Adrenal gland (tissue), 12 donors: ENCODE measurements around the gene SLC41A1. TPM values are rescaled to one million over a fixed set of nuclear protein-coding genes. Genes with fewer than 3 reads are reported as not detected.
A peak's percentile ranks its signal among the peaks of the same experiment; 100 is the strongest.

ENCODE experiments used
- DNase-seq, 7 donors: peaks; one replicate each; pipeline ENCODE4 v3.0.0-alpha.2; 2019 to 2020
- H3K27ac ChIP-seq, 5 donors: fragments of 200-600 bp; sonication (generic) in 4 of 5; 1 replicate in 3 of 5; 2 replicates in 2 of 5; pipeline versions ENCODE4 v1.5.1 to v1.8.0; 2016 to 2020; ENCODE audit warnings: mild to moderate bottlenecking in 1 of 5
- H3K27me3 ChIP-seq: fragments of 200-600 bp; 2 replicates; pipeline ENCODE4 v1.8.0; 2021
- H3K36me3 ChIP-seq, 2 donors: fragments of 200-600 bp; replicated peaks in 1 of 2; 1 replicate in 1 of 2; 2 replicates in 1 of 2; pipeline versions ENCODE4 v1.5.1 to v1.8.0; 2018 to 2022
- H3K4me1 ChIP-seq, 2 donors: fragments of 200-600 bp; replicated peaks in 1 of 2; 1 replicate in 1 of 2; 2 replicates in 1 of 2; pipeline versions ENCODE4 v1.5.1 to v1.8.0; 2018 to 2021
- H3K4me3 ChIP-seq, 4 donors: fragments of 200-600 bp; sonication (generic) in 3 of 4; one replicate each; pipeline ENCODE4 v1.5.1; 2016 to 2018
- H3K9me3 ChIP-seq, 3 donors: fragments of 200-600 bp; sonication (generic) in 1 of 3; replicated peaks in 1 of 3; 1 replicate in 2 of 3; 2 replicates in 1 of 3; pipeline versions ENCODE4 v1.5.1 to v1.8.0; 2016 to 2021
- POLR2A ChIP-seq, 2 donors: fragments of 450-650 bp; IDR thresholded peaks; one replicate each; pipeline ENCODE4 v1.6.1; 2017; ENCODE audit warnings: antibody characterized with exemption in 2 of 2, mild to moderate bottlenecking in 2 of 2, moderate library complexity in 1 of 2
- WGBS, 4 donors: extraction: QIAGEN DNeasy Blood & Tissue Kit in 2 of 4; methylation state at CpG; one replicate each; pipeline versions ENCODE4 v1.1.5 to v1.1.7; 2013 to 2017; 5-methylcytosine and 5-hydroxymethylcytosine counted together
- intact Hi-C, 2 donors: fragments of 100-400 bp; cut with DNase I; formaldehyde crosslinking; loops; one replicate each; pipeline versions ENCODE4 v1.14.1 to v1.15.0; 2022 to 2023
- polyA plus RNA-seq, 3 donors: library from polyadenylated mRNA; stranded (reverse); fragments of 200-250 nt in 2 of 3; fragments of 350-450 nt in 1 of 3; fragmentation: Illumina TruSeq in 1 of 3; extraction: RNeasy Lipid Tissue Mini Kit (QIAGEN cat#74804) in 1 of 3; gene quantifications; one replicate each; pipeline ENCODE4 v1.2.3, GENCODE V29; 2013 to 2014
- total RNA-seq, 9 donors: library from RNA; depleted of rRNA in 4 of 9; stranded (reverse); fragments of >200 nt in 4 of 9; fragments of 120-200 nt in 1 of 9; fragmentation: NEBNext Ultra II Directional in 1 of 9; extraction: Animal tissue kit (Norgen Biotek cat#: 25700) in 1 of 9; gene quantifications; one replicate each; pipeline versions ENCODE4 v1.1.0 to v1.2.4, GENCODE V29; 2013 to 2023
- TF ChIP-seq, protein P1 (sequence below), 6 experiments: fragments of 450-650 bp in 4 of 6; fragments of 200-600 bp in 2 of 6; sonication (generic) in 1 of 6; IDR thresholded peaks; 1 replicate in 5 of 6; 2 replicates in 1 of 6; pipeline versions ENCODE4 v1.5.1 to v1.8.0; 2016 to 2021; ENCODE audit warnings: antibody characterized with exemption in 6 of 6, mild to moderate bottlenecking in 2 of 6, moderate library complexity in 1 of 6
- donor health status: healthy with polysubstance abuse.
- donor health status: Bipolar disorder and iron deficiency.
- donor health status: DM: yes; HTN: yes; CAD: no.
- donor health status: DM: no; HTN: no; CAD: no.
- donor health status: DM: no; HTN: no; CAD: no.
- donor health status: DM: yes; HTN: yes; CAD: no.

Gene SLC41A1
- total and polyA plus RNA-seq, 12 donors = 8.9 to 143 (median 34.0) TPM

- WGBS, 4 donors = 92 to 100% (median 100%) methylated on average over 2 of the region's 2 CpGs
- peaks cover 0 to 13% of the 10 kb centered on the region in 2 donors for H3K36me3 ChIP-seq
- no peaks in the 10 kb centered on the region for H3K27me3 ChIP-seq
- H3K9me3 ChIP-seq = no peaks in the 10 kb centered on the region
- H3K4me1 ChIP-seq = peaks cover 5 to 27% of the 10 kb centered on the region in 2 donors
- no peak overlapping the region for H3K27ac ChIP-seq
- TF ChIP-seq POLR2A (IDR thresholded peaks at IDR 0.05) = no peak
- TF ChIP-seq, protein P1, sequence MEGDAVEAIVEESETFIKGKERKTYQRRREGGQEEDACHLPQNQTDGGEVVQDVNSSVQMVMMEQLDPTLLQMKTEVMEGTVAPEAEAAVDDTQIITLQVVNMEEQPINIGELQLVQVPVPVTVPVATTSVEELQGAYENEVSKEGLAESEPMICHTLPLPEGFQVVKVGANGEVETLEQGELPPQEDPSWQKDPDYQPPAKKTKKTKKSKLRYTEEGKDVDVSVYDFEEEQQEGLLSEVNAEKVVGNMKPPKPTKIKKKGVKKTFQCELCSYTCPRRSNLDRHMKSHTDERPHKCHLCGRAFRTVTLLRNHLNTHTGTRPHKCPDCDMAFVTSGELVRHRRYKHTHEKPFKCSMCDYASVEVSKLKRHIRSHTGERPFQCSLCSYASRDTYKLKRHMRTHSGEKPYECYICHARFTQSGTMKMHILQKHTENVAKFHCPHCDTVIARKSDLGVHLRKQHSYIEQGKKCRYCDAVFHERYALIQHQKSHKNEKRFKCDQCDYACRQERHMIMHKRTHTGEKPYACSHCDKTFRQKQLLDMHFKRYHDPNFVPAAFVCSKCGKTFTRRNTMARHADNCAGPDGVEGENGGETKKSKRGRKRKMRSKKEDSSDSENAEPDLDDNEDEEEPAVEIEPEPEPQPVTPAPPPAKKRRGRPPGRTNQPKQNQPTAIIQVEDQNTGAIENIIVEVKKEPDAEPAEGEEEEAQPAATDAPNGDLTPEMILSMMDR (IDR thresholded peaks at IDR 0.05) = no peak
- DNase-seq = no peak
- intact Hi-C loops = no loop called here
- no peak overlapping the region for H3K4me3 ChIP-seq
Measured at GRCh38 chr1:205804605-205805004, 8.4 kb downstream of the SLC41A1 start.

DNA sequence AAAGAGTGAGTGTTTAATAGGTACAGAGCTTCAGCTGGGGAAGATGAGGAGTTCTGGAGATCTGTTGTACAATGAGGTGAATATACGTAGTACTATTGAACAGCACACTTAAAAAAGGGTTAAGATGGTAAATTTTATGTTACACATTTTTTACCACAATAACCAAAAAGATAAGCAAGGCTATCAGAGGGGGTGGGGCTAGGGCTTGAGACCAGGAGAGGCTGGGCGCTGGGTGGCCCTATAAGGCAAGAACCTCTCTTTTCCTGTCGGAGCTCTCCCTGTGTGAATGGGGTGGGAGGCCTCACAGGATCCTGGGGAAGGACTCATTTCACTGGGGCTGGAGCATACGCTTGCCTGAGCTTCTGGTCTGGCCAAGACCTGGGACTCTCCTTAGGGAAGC is 9.0 kb downstream of the SLC41A1 start:
- 72 to 78% (median 75%) methylated on average over 4 of the region's 4 CpGs for WGBS, 4 donors
- no peaks in the 10 kb centered on the region for H3K9me3 ChIP-seq
- peaks cover 0 to 21% of the 10 kb centered on the region in 2 donors for H3K4me1 ChIP-seq
- no peak overlapping the region for H3K27ac ChIP-seq
- no peak overlapping the region for H3K4me3 ChIP-seq
- intact Hi-C loops = no loop called here
- TF ChIP-seq POLR2A (IDR thresholded peaks at IDR 0.05) = no peak
- TF ChIP-seq, protein P1 (IDR thresholded peaks at IDR 0.05) = no peak
- H3K27me3 ChIP-seq = no peaks in the 10 kb centered on the region
- DNase-seq = no peak
- H3K36me3 ChIP-seq = peaks cover 0 to 19% of the 10 kb centered on the region in 2 donors

GRCh38 chr1:205802060-205802459 is 10.9 kb downstream of the SLC41A1 start:
- Histone ChIP-seq H3K4me3 (no peak overlapping the region), H3K4me1 (peaks cover 0 to 13% of the 10 kb centered on the region in 2 donors), H3K27me3 (no peaks in the 10 kb centered on the region), H3K9me3 (no peaks in the 10 kb centered on the region), H3K27ac (no peak overlapping the region), H3K36me3 (peaks cover 0 to 37% of the 10 kb centered on the region in 2 donors)
- intact Hi-C loops = no loop called here
- TF ChIP-seq POLR2A (IDR thresholded peaks at IDR 0.05) = no peak
- TF ChIP-seq, protein P1 (IDR thresholded peaks at IDR 0.05) = no peak
- no peak for DNase-seq
- 95 to 100% (median 97%) methylated on average over 8 of the region's 8 CpGs for WGBS, 4 donors

DNA sequence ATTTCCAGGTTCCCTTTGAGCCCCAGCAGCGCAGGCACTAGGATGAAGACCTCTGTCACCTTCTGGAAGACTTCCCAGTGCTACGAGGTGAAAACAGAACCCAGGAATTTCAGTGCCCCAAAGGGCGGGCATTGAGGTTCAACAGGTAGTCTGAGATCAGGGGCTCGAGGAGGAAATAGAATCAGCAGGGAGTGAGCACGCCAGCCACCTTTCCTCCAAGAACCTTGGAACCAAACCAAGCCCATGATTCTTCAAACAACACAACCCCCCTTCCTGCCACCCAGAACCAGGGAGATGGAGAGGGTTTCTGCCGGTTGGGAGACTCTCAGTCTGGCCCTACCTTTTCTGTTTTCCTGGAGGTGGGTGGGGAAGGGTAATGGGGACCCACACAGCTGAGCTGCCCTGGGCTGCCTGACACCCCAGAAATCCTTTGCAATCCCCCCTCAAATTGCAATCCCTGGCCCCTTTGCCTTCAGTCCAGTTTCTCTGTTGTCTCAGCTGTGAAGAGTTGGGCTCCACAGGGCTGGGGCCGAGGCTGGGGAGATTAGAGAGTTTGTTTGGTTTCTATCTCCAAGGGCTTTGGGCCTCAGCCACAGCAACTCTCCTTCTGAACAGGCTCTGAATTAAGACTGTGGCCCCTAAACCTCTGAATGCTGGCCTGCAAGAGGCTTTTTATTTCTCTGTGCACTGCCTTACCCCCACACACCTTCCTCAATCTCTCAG is 11.9 kb downstream of the SLC41A1 start:
- Histone ChIP-seq H3K27me3 (no peaks in the 10 kb centered on the region), H3K27ac (peak overlapping the region in 1 of 5 donors; percentile 2), H3K9me3 (no peaks in the 10 kb centered on the region), H3K36me3 (peaks cover 0 to 47% of the 10 kb centered on the region in 2 donors), H3K4me3 (no peak overlapping the region), H3K4me1 (peaks cover 0 to 6% of the 10 kb centered on the region in 2 donors)
- no peak for DNase-seq
- TF ChIP-seq, protein P1 (IDR thresholded peaks at IDR 0.05) = no peak
- TF ChIP-seq POLR2A (IDR thresholded peaks at IDR 0.05) = no peak
- WGBS, 4 donors = 68 to 89% (median 71%) methylated on average over 5 to 7 of the region's 7 CpGs
- intact Hi-C loops = no loop called here
